Measurements from ENCODE around the gene SMYD3.

Gene SMYD3

GRCh38 chr1:246540738-246541491 lies 33.8 kb upstream of the SMYD3 start:
- H3K27me3 ChIP-seq (ENCODE audit: low read length): no peaks in the 10 kb centered on the region
- no peak overlapping the region for H3K27ac ChIP-seq (ENCODE audit: low read depth, low read length)
- H3K9me3 ChIP-seq (ENCODE audit: insufficient read depth, low read length): no peaks in the 10 kb centered on the region
- no peak overlapping the region for H3K4me2 ChIP-seq (ENCODE audit: low read depth, low read length, poor library complexity, severe bottlenecking)
- H3K9me2 ChIP-seq (replicated peaks; ENCODE audit: insufficient read depth, low read length): no peaks in the 10 kb centered on the region
- H3F3A ChIP-seq (ENCODE audit: insufficient read depth): peaks cover 4% of the 10 kb centered on the region; the same call in 1 of the 2 replicates
- no peaks in the 10 kb centered on the region for H4K20me1 ChIP-seq (ENCODE audit: low read depth, low read length)
- no peak overlapping the region for H3K9ac ChIP-seq (ENCODE audit: low read length)
- peaks cover 9% of the 10 kb centered on the region; the same call in 1 of the 2 replicates for H3K36me3 ChIP-seq (ENCODE audit: low read length)
- no peak overlapping the region for H3K4me3 ChIP-seq (ENCODE audit: insufficient read depth, low read length, poor library complexity, severe bottlenecking)
- H2AFZ ChIP-seq (ENCODE audit: low read depth, low read length, severe bottlenecking): no peak overlapping the region
- TF ChIP-seq EZH2phosphoT487 (conservative IDR thresholded peaks at IDR 0.05; ENCODE audit: low read length): no peak
- no peak for TF ChIP-seq CTCF (IDR thresholded peaks at IDR 0.05; ENCODE audit: insufficient read depth, low read length, poor library complexity, severe bottlenecking)
- H3K79me2 ChIP-seq (ENCODE audit: insufficient read depth, low read length): no peaks in the 10 kb centered on the region

- no peaks in the 10 kb centered on the region for H3K79me2 ChIP-seq (ENCODE audit: insufficient read depth, low read length)
- no peak overlapping the region for H2AFZ ChIP-seq (ENCODE audit: low read depth, low read length, severe bottlenecking)
- TF ChIP-seq EZH2phosphoT487 (conservative IDR thresholded peaks at IDR 0.05; ENCODE audit: low read length): no peak
- TF ChIP-seq CTCF (IDR thresholded peaks at IDR 0.05; ENCODE audit: insufficient read depth, low read length, poor library complexity, severe bottlenecking): no peak
- no peaks in the 10 kb centered on the region; the same call in 1 of the 2 replicates for H3K36me3 ChIP-seq (ENCODE audit: low read length)
- H3K4me2 ChIP-seq (ENCODE audit: low read depth, low read length, poor library complexity, severe bottlenecking): no peak overlapping the region
- H3F3A ChIP-seq (ENCODE audit: insufficient read depth): no peaks in the 10 kb centered on the region
- no peak overlapping the region for H3K27ac ChIP-seq (ENCODE audit: low read depth, low read length)
- H4K20me1 ChIP-seq (ENCODE audit: low read depth, low read length): no peaks in the 10 kb centered on the region
- H3K9me3 ChIP-seq (ENCODE audit: insufficient read depth, low read length): no peaks in the 10 kb centered on the region
- no peak overlapping the region for H3K4me3 ChIP-seq (ENCODE audit: insufficient read depth, low read length, poor library complexity, severe bottlenecking)
- no peak overlapping the region for H3K9ac ChIP-seq (ENCODE audit: low read length)
- no peaks in the 10 kb centered on the region for H3K27me3 ChIP-seq (ENCODE audit: low read length)
- H3K9me2 ChIP-seq (replicated peaks; ENCODE audit: insufficient read depth, low read length): no peaks in the 10 kb centered on the region
Measured at GRCh38 chr1:246537887-246538286, 30.8 kb upstream of the SMYD3 start.

- Histone ChIP-seq H4K20me1 (ENCODE audit: low read depth, low read length) (no peaks in the 10 kb centered on the region), H3K9me2 (replicated peaks; ENCODE audit: insufficient read depth, low read length) (no peaks in the 10 kb centered on the region), H3K27me3 (ENCODE audit: low read length) (no peaks in the 10 kb centered on the region), H3K4me2 (ENCODE audit: low read depth, low read length, poor library complexity, severe bottlenecking) (no peak overlapping the region), H3K9ac (ENCODE audit: low read length) (no peak overlapping the region), H2AFZ (ENCODE audit: low read depth, low read length, severe bottlenecking) (no peak overlapping the region), H3K4me3 (ENCODE audit: insufficient read depth, low read length, poor library complexity, severe bottlenecking) (no peak overlapping the region), H3F3A (ENCODE audit: insufficient read depth) (no peaks in the 10 kb centered on the region), H3K9me3 (ENCODE audit: insufficient read depth, low read length) (no peaks in the 10 kb centered on the region), H3K36me3 (ENCODE audit: low read length) (no peaks in the 10 kb centered on the region; the same call in 1 of the 2 replicates), H3K79me2 (ENCODE audit: insufficient read depth, low read length) (no peaks in the 10 kb centered on the region), H3K27ac (ENCODE audit: low read depth, low read length) (no peak overlapping the region)
- TF ChIP-seq CTCF (IDR thresholded peaks at IDR 0.05; ENCODE audit: insufficient read depth, low read length, poor library complexity, severe bottlenecking): no peak
- TF ChIP-seq EZH2phosphoT487 (conservative IDR thresholded peaks at IDR 0.05; ENCODE audit: low read length): no peak
Measured at GRCh38 chr1:246537441-246537840, 30.4 kb upstream of the SMYD3 start.
